ENCODE data around the gene CHD6.

DNA sequence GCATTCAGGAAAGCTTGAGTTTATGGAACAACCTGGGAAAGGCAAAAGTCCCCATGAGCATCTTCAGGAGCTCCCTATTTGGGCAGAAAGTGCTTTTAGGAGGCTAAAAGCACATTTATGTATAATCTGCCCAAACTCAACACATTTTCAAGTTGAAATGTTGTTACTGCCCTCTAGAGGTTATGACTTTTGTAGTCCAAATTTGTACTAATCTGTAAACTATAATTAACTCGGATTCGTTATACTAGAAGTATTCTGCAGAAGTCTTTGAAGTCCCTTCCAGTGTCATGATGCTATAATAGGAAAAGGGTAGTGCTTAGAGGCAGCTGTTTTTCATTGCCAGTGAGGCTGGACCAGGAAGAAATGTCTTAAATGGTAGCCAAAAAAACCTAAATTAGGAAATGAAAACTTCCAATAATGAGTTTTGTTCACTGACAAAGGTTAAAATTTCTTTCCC is 206.8 kb downstream of the CHD6 start:
- TF ChIP-seq EZH2phosphoT487 (IDR thresholded peaks at IDR 0.05; ENCODE audit: insufficient read depth, low read depth) (no peak), EZH2 (IDR thresholded peaks at IDR 0.05; ENCODE audit: insufficient read depth, poor library complexity, severe bottlenecking) (no peak)
